K562 (cell line): ENCODE measurements around the gene SERPINB7. TPM values are rescaled to one million over a fixed set of nuclear protein-coding genes. Genes with fewer than 3 reads are reported as not detected.

Experiments
- ARID4B ChIP-seq: sonication (generic); formaldehyde crosslinking; IDR thresholded peaks from 2 replicates; pipeline ENCODE4 v1.8.0; 2022; ENCODE audit warnings: mild to moderate bottlenecking, missing genetic modification reagents
- BHLHE40 ChIP-seq: IDR thresholded peaks from 2 replicates; pipeline ENCODE4 v1.6.1; 2011; ENCODE audit warnings: low read length, improper control_type of control experiment
- CBX5 ChIP-seq: IDR thresholded peaks from 2 replicates; pipeline ENCODE4 v1.6.1; 2014; ENCODE audit warnings: low read depth, borderline replicate concordance
- KDM5B ChIP-seq: fragments of 200-600 bp; sonication (generic); IDR thresholded peaks from 2 replicates; pipeline ENCODE4 v1.6.1; 2012; ENCODE audit warnings: low read depth, mild to moderate bottlenecking, moderate library complexity, low read length, control low read depth, inconsistent platforms; ENCODE audit not compliant: insufficient replicate concordance
- KLF13 ChIP-seq: fragments of 450-650 bp; IDR thresholded peaks from 2 replicates; pipeline ENCODE4 v1.6.1; 2016; ENCODE audit warnings: missing genetic modification characterization, low read depth, mild to moderate bottlenecking, missing compliant biosample characterization, moderate library complexity, borderline replicate concordance
- MEF2A ChIP-seq: IDR thresholded peaks from 2 replicates; pipeline ENCODE4 v1.6.1; 2011; ENCODE audit warnings: low read depth, mild to moderate bottlenecking, low read length, moderate library complexity; ENCODE audit not compliant: control insufficient read depth
- PTRF ChIP-seq: fragments of 450-650 bp; IDR thresholded peaks from 2 replicates; pipeline ENCODE4 v1.6.1; 2016; ENCODE audit warnings: mild to moderate bottlenecking, missing genetic modification characterization, missing compliant biosample characterization
- RBBP5 ChIP-seq: fragments of 200-600 bp; sonication (generic); IDR thresholded peaks from 2 replicates; pipeline ENCODE4 v1.6.1; 2012; ENCODE audit warnings: borderline replicate concordance, mild to moderate bottlenecking, low read length, control low read depth, inconsistent platforms; ENCODE audit not compliant: insufficient read depth, poor library complexity, severe bottlenecking
- RBM14 ChIP-seq: fragments of 200-400 bp; formaldehyde crosslinking; IDR thresholded peaks from 2 replicates; pipeline ENCODE4 v1.6.1; 2018; ENCODE audit warnings: low read depth, mild to moderate bottlenecking, low read length, moderate library complexity, borderline replicate concordance; ENCODE audit not compliant: insufficient read depth
- RUNX1 ChIP-seq: sonication (generic); IDR thresholded peaks from 2 replicates; pipeline ENCODE4 v1.6.1; 2016; ENCODE audit warnings: antibody characterized with exemption, low read depth
- ZC3H11A ChIP-seq: IDR thresholded peaks from 2 replicates; pipeline ENCODE4 v1.6.1; 2012; ENCODE audit warnings: low read depth, low read length, improper control_type of control experiment
- polyA plus RNA-seq, 8 experiments: library from polyadenylated mRNA; depleted of rRNA in 4 of 8; stranded (reverse) in 5 of 8; unstranded in 3 of 8; fragments of >200 nt; fragmentation: Nextera tagmentation in 2 of 8; fragmentation: Illumina TruSeq in 1 of 8; extraction: Ambion mirVana in 2 of 8; extraction: Trizol in 1 of 8; gene quantifications; 2 replicates each; pipeline versions ENCODE4 v1.2.1 to v1.2.3, GENCODE V29; 2011 to 2014; ENCODE audit warnings: inconsistent platforms in 1 of 8, missing spikeins in 1 of 8
- total RNA-seq, 7 experiments: library from RNA; depleted of rRNA in 6 of 7; stranded (reverse); fragments of >200 nt in 6 of 7; fragmentation: Illumina TruSeq in 2 of 7; extraction: Trizol in 2 of 7; gene quantifications; 2 replicates each; pipeline versions ENCODE4 v1.2.1 to v1.2.3, GENCODE V29; 2011 to 2021; ENCODE audit warnings: low replicate concordance in 1 of 7

Gene SERPINB7
- total and polyA plus RNA-seq, 9 of the 15 experiments (the other 6 are each of a cell fraction or from before 2014, with no cell fraction given), result not detected

GRCh38 chr18:63747006-63747405 lies 28.2 kb upstream of the SERPINB7 start (continued):
- TF ChIP-seq ARID4B (CRISPR knock-in tag), result no peak
- TF ChIP-seq ZC3H11A, result no peak
- no peak for TF ChIP-seq RUNX1
- no peak for TF ChIP-seq MEF2A
- TF ChIP-seq KDM5B, result no peak
- no peak for TF ChIP-seq PTRF (tag)
- TF ChIP-seq KLF13, result no peak
- no peak for TF ChIP-seq BHLHE40
- no peak for TF ChIP-seq RBBP5
- TF ChIP-seq CBX5, result no peak
- no peak for TF ChIP-seq RBM14
